Chondrocyte (in vitro differentiated cells): ENCODE data around the gene SCD. TPM values are rescaled to one million over a fixed set of nuclear protein-coding genes. Genes with fewer than 3 reads are reported as not detected.

Experiments
- DNase-seq: peaks from one replicate; pipeline ENCODE4 v3.0.0; 2021; ENCODE audit warnings: mixed read lengths, low spot score
- H3K27ac Mint-ChIP-seq: one replicate; pipeline ENCODE4 v1.8.0; 2021; ENCODE audit warnings: mild to moderate bottlenecking, moderate library complexity, mixed read lengths; ENCODE audit not compliant: unreplicated experiment
- H3K27me3 Mint-ChIP-seq: 2 replicates; pipeline ENCODE4 v1.8.0; 2021; ENCODE audit warnings: low read depth, mixed read lengths
- H3K36me3 Mint-ChIP-seq: 2 replicates; pipeline ENCODE4 v1.8.0; 2021; ENCODE audit warnings: low read depth, mixed read lengths
- H3K4me1 Mint-ChIP-seq: 2 replicates; pipeline ENCODE4 v1.8.0; 2021; ENCODE audit warnings: low read depth, mild to moderate bottlenecking, mixed read lengths
- H3K4me3 Mint-ChIP-seq: one replicate; pipeline ENCODE4 v1.8.0; 2021; ENCODE audit warnings: mild to moderate bottlenecking, moderate library complexity, mixed read lengths; ENCODE audit not compliant: unreplicated experiment
- H3K9me3 Mint-ChIP-seq: 2 replicates; pipeline ENCODE4 v1.8.0; 2021; ENCODE audit warnings: low read depth, mixed read lengths
- CTCF ChIP-seq: fragments of 200-600 bp; sonication (generic); IDR thresholded peaks from 2 replicates; pipeline ENCODE4 v1.5.0; 2021; ENCODE audit warnings: antibody characterized with exemption, mild to moderate bottlenecking, moderate library complexity
- total RNA-seq: library from RNA; stranded (reverse); gene quantifications from 3 replicates; pipeline ENCODE4 v1.2.1, GENCODE V29; 2021

Gene SCD
- total RNA-seq, 1 donor from 2014 or later = 74.1 TPM

GRCh38 chr10:100413173-100413572 lies 66.1 kb downstream of the SCD start:
- H3K4me1 Mint-ChIP-seq = no peaks in the 10 kb centered on the region
- H3K27me3 Mint-ChIP-seq = peaks cover 5% of the 10 kb centered on the region
- no peak overlapping the region for H3K4me3 Mint-ChIP-seq
- peaks cover 8% of the 10 kb centered on the region for H3K9me3 Mint-ChIP-seq
- no peak overlapping the region for H3K27ac Mint-ChIP-seq
- TF ChIP-seq CTCF = no peak
- no peak for DNase-seq
- H3K36me3 Mint-ChIP-seq = peaks cover 3% of the 10 kb centered on the region

Other genes starting within 250 kb of the SCD start
- 27.7 to 45.0 TPM (median 28.2 TPM) in 3 replicates for gene ERLIN1, start 161.2 kb upstream of the SCD start, total RNA-seq
- gene CHUK, start 117.6 kb upstream of the SCD start, total RNA-seq = 16.3 to 18.7 TPM (median 16.3 TPM) in 3 replicates
- gene CWF19L1, start 79.6 kb upstream of the SCD start, total RNA-seq = 11.9 to 16.9 TPM (median 14.1 TPM) in 3 replicates
- 25.9 to 35.1 TPM (median 29.7 TPM) in 3 replicates for gene BLOC1S2, start 60.6 kb upstream of the SCD start, total RNA-seq
- gene PKD2L1, start 17.0 kb upstream of the SCD start, total RNA-seq = not detected in 3 replicates
- not detected in 3 replicates for gene WNT8B, start 115.8 kb downstream of the SCD start, total RNA-seq
- gene SEC31B, start 172.6 kb downstream of the SCD start, total RNA-seq = 8.5 to 12.4 TPM (median 8.9 TPM) in 3 replicates
- gene NDUFB8, start 182.6 kb downstream of the SCD start, total RNA-seq = 124 to 134 TPM (median 127 TPM) in 3 replicates
- 39.2 to 50.8 TPM (median 43.1 TPM) in 3 replicates for gene HIF1AN, start 188.7 kb downstream of the SCD start, total RNA-seq